AG08396 (cell line): ENCODE measurements around the gene RABGAP1L.
"Not testable (repeated sequence)": the region's sequence is repeated elsewhere in the genome, so short reads cannot be mapped to it uniquely, and the experiment has no call there.

Experiments
- DNase-seq: peaks from one replicate; pipeline ENCODE4 v3.0.0; 2012; ENCODE audit warnings: low spot score, mixed read lengths

RABGAP1L gene

DNA sequence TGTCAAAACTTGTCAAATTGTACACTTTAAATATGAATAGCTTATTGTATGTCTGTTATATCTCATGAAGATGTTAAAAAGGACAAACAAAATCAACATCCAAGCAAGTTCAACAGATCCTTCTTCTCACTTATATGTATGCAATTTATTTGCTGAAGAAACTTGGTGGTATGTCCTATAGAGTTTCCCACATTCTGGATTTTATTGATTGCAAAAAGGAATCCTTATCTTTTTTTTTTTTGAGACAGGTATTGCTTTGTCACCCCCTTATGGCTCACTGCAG is 5.6 kb upstream of the RABGAP1L start:
- no peak for DNase-seq

DNA sequence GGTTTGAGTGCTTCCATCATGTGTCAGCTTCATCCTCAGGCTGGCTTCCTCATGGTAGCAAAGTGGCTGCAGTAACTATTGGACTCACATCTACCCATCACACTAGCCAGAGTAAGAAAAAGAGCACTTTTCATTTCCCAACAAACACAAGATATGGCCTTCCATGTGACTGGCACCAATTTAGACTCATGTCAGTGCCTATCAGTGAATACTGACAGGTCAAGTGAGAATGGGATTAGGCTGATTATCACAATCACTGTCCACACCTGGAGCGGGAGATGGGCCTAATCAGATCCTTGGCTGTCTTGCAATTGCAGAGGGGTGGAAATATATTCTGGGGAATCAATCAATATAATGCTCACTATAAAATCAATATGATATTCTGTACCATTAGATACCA is 2.9 kb upstream of the RABGAP1L start:
- no peak for DNase-seq

DNA sequence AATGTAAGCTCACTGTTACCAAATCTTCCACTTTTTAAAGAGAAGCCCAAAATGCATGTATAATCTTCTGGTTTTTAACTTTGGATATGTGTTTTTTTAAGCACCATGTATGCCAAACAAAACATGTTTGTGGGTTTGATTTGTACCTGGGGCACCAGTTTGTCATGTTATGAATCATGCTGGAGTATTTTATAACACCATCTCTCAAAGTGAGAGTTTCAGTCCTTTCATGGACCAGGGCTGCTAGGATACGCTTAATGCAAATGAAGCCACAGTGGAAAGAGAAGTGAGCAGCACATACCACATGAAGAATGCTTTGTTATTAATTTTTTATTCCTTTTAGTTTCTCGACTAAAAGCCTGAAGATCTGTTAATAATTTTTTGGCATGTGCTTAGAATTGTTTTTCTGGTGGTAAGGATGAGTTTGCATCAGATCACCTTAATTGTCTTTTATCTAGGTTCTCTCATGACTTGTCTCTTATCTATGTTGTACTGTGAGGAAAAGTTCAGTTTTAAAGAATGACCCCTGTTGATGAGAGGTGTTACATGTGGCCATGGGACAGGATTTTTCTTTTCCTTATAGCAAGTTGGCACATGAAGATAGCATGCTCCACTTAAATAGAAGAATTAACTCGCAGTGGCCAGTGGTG is 2.0 kb upstream of the RABGAP1L start:
- no peak for DNase-seq

DNA sequence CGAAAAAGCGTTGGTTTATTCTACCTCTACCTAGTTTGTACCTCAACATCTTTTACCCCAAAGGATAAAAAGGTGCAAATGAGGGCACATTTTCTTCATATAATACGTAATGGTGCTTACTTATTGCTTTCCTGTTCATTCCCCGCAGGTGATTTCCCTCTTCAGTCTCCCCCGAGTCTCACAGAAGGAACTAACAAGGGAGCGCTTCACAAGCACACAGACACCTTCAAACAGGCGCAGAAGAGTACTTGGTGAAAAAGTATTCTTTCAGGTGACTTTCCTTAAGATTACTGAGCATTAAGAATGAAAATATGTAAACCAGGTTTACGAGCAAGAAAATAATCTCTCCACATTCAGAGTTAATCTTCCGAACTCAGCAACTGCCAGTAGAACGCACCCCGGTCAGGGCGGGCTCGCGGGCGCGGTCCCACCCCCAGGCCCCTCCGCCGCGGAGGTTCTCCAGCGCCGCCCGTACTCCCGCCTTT is 511 bp upstream of the RABGAP1L start:
- no peak for DNase-seq

DNA sequence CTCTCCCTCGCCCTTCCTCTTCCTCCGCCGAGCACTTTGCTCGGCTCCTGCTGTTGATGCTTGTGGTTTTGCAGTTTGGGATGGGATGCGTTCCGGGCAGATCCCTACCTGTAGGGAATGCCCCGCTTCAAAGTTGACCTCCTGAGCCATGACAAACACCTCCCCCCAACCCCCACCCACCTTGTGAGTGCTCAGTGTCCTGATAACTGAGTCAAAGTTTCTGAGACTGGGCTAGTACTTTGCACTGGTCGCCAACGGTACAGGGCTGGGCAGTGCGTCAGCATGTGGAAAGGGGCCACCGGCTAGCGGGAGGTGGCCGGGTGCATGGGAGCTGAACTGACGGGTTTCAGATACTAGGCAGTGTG is 771 bp downstream of the RABGAP1L start:
- peak; percentile 68 for DNase-seq

DNA sequence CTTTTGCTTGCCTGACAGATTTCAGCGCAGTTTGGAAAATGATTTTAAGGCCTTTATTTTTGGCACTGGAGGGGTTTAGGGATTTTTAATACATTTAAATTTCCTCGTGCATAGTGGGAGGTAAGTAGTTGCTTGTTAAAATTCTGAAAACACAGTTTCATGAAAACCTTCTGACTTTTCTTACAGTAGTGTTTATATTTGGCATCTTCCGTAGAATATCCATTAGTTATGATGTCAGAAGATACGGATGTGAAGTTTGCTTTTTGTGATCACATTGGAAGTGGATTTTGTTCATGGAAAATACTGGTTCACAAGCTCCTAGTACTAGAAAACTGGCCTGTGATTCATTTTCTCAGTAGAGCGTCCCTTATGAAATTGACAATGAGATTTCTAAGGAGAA is 1.3 kb downstream of the RABGAP1L start:
- no peak for DNase-seq

DNA sequence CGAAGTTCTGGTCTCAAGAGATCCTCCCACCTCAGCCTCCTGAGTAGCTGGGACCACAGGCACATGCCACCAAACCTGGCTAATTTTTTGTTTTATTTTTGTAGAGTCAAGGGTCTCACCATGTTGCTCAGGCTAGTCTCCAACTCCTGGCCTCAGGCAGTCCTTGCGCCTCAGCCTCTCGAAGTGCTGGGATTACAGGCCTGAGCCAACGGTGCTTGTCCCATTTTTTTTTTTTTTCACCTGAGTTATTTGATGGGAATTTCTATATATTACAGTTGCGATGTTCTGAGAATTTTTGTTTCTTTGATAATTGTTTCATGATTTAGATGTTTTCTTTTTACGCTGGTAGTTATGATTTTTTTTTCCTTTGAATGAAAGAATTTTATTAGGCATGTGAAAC is 2.5 kb downstream of the RABGAP1L start:
- no peak for DNase-seq

DNA sequence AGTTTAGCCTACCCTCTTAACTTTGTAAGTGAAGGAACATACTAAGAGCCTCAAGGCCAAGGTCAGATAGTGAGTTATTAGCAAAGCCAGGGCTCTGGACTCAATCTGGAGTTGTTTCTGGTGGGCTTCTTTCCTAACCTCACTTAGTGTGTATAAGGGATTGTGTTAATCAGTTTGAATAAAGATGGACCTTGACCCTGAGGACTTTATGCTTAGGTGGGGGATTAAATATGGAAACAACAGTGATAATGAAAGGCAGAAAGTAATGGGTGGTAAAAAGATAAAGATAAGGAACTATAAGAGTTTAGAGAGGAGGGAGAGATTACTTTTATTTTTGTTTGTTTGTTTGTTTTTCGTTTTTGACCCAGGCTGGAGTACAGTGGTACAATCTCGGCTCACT is 5.5 kb downstream of the RABGAP1L start:
- DNase-seq = no peak

DNA sequence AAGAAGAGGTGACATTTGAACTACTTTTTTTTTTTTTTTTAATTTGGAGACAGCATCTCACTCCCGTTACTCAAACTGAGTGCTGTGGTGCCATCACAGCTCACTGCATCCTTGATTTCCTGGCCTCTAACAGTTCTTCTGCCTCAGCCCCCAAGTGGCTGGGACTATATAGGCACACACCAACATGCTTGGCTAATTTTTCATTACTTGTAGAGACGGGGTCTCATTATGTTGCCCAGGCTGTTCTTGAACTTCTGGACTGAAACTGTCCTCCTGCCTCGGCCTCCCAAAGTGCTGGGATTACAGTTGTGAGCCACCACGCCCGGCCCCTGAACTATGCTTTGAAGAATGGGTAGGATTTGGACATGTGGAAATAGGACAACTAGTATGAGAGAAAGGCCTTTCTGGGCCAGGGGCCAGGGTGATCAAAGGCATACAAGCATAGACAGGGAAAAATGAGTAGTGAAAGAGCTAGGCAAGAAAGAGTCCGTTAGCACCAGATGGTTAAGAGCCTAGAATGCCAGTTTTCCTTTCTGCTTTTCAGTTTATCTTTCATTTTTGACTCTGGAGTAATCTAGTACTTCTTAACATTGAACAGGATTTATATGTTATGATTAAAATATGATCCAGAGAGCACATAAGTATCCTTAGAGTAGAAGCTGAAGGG is 6.3 kb downstream of the RABGAP1L start:
- DNase-seq = peak; percentile 9

DNA sequence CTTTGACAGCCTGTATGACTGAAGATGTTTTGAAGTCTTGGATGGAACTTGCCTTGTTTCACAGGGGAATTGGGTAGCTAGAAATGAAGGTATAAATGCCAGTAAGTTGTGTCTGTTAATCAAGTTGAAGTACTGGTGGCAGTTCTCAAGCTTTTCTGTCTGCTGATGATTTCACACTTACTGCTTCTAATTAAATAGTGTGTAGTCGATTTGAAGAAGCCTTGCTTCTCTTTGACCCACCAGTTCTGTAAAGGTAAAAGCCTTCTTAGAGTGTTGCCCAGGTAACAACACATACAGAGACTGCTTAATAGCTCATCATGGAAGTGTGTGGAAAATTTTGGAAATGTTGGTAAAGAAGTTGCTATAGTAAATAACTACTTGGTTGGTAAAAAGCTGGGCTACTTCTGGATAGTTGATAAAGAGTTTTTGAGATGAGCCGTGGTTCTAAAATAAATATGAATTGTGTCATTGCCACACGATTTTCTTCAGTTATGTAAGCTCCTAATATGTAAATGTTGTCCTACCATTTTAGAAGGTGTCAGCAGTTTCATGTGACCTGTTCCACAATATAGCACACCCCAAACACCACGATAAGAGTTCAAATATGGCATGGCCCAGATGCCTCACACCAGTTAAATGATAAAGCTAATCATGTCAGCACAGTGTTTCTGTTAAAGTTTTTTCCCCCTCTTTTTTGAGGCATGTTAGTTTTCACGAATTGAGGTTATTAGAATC is 7.4 kb downstream of the RABGAP1L start:
- no peak for DNase-seq

DNA sequence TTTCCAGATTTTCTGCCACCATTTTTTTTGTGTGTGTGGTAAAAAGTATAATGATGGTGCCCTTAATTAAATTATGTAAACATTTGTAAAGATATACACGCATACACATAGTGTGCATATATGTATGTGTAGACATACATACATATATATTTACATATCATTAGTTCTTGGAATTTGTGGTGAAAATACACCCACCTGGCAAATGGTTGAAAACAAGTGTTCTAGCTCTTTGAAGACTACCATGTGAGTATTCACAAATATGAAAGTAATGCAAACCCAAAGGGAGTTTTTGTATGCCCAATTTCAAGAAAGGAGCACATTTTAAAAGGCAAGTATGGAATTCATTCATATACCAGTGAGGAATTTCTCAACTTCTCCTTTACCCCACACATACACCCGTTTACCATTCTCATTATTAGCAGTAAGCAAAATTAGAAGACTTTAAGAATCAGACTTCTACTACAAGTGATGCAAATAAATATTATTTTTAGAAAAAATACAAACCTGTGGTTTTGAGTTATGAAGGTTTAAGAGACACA is 8.0 kb downstream of the RABGAP1L start:
- no peak for DNase-seq

DNA sequence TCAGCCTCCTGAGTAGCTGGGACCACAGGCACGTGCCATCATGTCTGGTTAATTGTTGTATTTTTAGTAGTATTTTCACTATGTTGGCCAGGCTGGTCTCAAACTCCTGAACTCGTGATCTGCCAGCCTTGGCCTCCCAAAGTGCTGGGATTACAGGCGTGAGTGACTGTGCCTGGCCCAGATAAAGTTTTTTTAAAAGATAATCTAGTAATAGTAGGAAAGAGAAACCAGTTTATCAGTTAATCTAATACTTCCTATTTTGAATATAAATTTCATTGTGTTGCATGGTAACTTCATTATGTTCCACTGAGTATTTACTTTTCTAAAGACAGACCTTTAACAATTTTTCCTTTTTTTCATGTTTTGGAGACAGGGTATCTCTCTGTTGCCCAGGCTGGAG is 10.0 kb downstream of the RABGAP1L start:
- DNase-seq = no peak

DNA sequence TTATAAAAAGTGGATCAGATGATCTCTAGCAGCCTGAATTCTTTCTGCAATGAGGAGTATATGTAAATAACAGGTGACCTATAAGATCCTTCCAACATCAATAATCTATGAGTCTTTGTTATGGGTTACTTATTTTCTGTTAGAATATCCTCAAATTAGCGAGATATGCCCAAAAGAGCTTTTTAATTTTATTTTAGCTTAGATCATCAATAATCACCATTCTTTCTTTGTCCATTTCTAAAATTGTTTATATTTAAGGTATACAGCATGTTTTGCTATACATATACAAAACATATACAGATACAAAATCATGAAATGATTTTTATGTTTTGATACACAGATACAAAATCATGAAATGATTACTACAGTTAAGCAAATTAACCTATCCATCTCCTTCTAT is 11.8 kb downstream of the RABGAP1L start:
- DNase-seq = no peak

DNA sequence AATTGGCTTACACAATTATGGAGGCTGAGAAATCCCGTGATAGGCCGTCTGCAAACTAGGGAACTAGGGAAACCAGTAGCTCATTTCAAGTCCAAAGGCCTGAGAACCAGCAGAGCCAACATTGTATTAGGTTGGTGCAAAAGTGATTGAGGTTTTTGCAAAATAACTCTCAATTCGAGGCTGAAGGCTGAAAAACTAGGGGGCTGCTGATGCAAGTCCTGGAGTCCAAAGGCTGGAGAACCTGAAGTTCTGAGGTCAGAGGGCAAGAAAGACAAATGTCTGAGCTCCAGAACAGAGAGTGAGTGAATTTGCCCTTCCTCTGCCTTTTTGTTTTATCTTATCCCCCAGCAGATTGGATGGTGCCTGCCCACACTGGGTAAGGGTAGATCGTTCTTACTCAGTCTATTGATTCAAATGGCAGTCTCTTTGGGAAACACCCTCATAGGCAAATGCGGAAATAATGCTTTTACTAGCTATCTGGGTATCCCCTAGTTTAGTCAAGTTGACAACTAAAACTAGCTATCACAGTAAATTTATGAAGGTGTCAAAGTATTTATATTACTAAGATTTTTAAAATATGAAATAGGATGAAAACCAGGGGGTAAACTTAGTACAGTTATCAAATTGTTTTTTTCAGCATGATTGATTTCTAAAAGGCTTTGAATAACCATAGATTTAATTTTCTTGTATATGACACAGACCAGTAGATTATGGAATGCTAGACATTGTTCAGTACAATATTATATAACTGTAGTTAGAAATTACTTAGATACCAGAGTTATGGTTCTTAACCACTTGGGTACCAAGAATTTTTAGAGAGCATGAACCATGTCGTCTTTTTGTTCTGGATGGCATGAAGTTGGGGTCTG is 15.4 kb downstream of the RABGAP1L start:
- no peak for DNase-seq

DNA sequence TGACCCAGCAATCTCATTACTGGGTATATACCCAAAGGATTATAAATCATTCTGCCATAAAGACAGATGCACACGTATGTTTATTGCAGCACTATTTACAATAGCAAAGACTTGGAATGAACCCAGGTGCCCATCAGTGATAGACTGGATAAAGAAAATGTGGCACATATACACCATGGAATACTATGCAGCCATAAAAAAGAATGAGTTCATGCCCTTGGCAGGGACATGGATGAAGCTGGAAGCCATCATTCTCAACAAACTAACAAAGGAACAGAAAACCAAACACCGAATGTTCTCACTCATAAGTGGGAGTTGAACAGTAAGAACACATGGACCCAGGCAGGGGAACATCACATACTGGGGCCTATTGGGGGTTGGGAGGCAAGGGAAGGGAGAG is 19.1 kb downstream of the RABGAP1L start:
- DNase-seq = not testable (repeated sequence)

DNA sequence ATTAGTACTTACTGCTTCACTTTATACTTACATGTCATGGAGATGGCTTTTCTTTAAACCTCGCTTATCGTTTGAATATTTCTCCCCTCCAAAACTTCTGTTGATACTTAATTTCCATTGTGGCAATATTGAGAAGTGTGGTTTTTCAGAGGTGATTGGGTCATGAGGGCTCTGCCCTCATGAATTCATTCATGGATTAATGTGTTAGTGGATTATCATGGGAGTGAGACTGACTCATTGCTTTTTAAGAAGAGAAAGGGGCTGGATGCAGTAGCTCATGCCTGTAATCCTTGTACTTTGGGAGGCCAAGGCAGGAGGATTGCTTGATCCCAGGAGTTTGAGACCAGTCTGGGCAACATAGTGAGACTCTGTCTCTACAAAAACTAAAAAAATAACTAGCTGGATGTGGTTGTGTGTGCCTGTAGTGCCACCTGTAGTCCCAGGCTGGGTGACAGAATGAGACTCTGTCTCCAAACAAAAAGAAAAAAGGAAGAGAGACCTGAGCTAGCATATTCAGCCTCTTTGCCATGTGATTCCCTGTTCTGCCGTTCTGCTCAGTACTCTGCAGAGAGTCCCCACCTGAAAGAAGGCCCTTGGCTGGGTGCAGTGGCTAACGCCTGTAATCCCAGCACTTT is 30.2 kb downstream of the RABGAP1L start:
- DNase-seq = no peak

DNA sequence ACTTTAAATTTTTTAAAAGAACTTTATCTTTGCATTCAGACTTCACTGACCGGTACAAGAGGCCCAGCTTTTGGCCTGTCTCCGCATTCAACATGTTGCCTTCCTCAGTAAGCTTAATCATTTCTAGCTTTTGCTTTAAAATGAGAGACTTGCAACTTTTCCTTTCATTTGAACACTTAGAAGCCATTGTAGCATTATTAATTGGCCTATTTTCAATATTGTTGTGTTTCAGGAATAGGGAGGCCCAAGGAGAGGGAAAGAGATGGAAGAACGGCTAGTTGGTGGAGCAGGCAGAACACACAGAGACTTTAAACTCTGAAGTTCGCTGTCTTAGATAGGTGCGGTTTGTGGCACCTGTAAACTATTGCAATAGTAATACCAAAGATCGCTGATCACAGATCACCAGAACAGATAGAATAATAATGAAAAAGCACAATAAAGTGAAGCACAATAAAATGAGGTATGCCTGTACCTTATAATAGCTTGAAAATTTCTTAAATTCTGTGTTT is 31.4 kb downstream of the RABGAP1L start:
- no peak for DNase-seq

DNA sequence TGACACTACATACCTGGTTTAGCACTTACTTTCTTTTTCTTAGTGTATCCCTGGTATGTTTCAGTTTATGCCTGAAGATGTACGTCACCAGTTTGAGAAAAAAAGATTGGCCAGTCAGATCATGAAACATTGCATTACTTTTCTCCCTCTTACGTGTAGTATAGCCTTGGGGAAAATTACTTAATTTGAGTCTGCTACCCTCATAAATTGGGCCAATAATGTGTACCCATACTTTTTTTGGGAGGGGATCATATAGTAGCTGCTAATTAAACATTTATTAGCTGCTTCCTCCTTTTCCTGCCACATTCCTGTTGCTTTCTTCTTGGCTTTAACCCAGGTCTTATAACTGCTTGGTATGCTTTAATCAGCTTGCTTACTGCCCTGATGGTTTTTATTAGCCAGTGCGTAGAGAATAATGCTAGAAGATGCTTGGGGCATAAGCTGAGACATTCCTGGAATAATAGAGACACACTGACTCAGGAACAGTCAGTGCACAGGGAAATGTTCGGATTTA is 32.1 kb downstream of the RABGAP1L start:
- peak; percentile 12 for DNase-seq

DNA sequence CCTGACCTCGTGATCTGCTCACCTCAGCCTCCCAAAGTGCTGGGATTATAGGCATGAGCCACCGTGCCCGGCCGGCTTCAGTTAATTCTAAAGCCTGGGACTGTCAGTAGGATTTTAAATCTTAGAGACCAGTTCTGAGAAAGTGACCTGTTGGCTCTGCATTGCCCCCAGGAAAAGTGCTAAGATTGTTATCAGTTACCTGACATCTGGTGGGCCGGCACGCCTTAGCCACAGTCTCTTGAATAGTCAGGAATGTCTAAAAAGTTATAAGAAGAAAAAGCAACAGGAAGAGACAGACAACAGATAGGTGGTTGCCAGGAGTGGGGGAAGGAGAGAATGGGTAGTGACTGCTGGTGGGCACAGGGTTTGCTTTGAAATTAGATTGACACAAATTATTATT is 35.1 kb downstream of the RABGAP1L start:
- DNase-seq = no peak

DNA sequence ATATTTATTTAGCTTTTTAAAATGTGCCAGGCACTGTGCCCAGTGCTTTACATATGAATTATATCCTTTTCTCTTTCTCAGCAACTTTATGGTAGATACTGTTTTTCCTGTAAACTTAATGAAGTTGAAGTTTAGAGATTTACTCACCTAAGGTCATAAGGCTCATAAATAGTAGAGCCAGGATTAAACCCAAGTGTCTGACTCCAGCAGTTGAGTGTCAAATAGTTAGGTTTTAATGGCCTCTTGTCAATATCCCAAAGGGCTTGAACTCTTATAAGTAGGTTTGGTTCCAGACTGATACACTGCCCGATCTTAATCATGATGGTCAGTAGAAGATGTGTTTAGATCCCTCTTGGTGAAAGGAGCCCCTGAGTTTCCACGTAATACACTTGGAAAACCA is 37.8 kb downstream of the RABGAP1L start:
- no peak for DNase-seq

DNA sequence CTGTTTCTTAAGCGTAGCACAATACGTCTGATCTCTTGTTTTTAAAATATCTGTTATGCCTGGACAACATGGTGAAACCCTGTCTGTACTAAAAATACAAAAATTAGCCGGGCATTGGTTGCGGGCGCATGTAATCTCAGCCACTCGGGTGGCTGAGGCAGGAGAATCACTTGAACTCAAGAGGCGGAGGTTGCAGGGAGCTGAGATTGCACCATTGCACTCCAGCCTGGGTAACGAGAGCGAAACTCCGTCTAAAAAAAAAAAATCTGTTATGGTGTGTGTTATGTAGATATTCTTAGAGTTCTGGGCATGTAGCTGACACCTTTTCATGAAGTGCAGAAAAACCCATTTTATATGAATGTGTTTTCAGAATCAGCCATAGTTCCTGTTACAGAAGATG is 38.2 kb downstream of the RABGAP1L start:
- DNase-seq = no peak
